Duodenal mucosa (tissue), 2 donors: ENCODE data around the gene RPS6KB1.
A peak's percentile ranks its signal among the peaks of the same experiment; 100 is the strongest.
"Not testable (repeated sequence)": the region's sequence is repeated elsewhere in the genome, so short reads cannot be mapped to it uniquely, and the experiment has no call there.

ENCODE experiments used
- H3K27ac ChIP-seq: one replicate; pipeline ENCODE4 v1.7.0; 2013; ENCODE audit warnings: low read depth, low read length
- H3K27me3 ChIP-seq, 2 donors: one replicate each; pipeline ENCODE4 v1.7.0; 2013; ENCODE audit warnings: low read length in 2 of 2, control low read depth in 1 of 2; ENCODE audit not compliant: insufficient read depth in 2 of 2, control insufficient read depth in 1 of 2
- H3K36me3 ChIP-seq, 2 donors: one replicate each; pipeline ENCODE4 v1.7.0; 2013; ENCODE audit warnings: low read length in 2 of 2, control low read depth in 1 of 2; ENCODE audit not compliant: insufficient read depth in 2 of 2, control insufficient read depth in 1 of 2
- H3K4me1 ChIP-seq, 2 donors: one replicate each; pipeline ENCODE4 v1.7.0; 2013; ENCODE audit warnings: low read length in 2 of 2, control low read depth in 1 of 2; ENCODE audit not compliant: insufficient read depth in 2 of 2, control insufficient read depth in 1 of 2
- H3K4me3 ChIP-seq, 2 donors: one replicate each; pipeline ENCODE4 v1.7.0; 2013; ENCODE audit warnings: low read length in 2 of 2, low read depth in 1 of 2
- H3K9ac ChIP-seq, 2 donors: one replicate each; pipeline ENCODE4 v1.7.0; 2013; ENCODE audit warnings: low read length in 2 of 2, low read depth in 1 of 2
- H3K9me3 ChIP-seq, 2 donors: one replicate each; pipeline ENCODE4 v1.7.0; 2013; ENCODE audit warnings: low read length in 2 of 2, control low read depth in 1 of 2; ENCODE audit not compliant: control insufficient read depth in 1 of 2

The RPS6KB1 gene

GRCh38 chr17:59933317-59933716 is 40.4 kb downstream of the RPS6KB1 start:
- not testable (repeated sequence) for H3K27me3 ChIP-seq, H3K9ac ChIP-seq, H3K4me1 ChIP-seq, H3K27ac ChIP-seq, H3K4me3 ChIP-seq, H3K9me3 ChIP-seq
- H3K36me3 ChIP-seq: peaks cover 12 to 53% of the 10 kb centered on the region in 2 donors

- H3K27me3 ChIP-seq, H3K27ac ChIP-seq, H3K4me1 ChIP-seq, H3K9ac ChIP-seq, H3K9me3 ChIP-seq, H3K4me3 ChIP-seq: not testable (repeated sequence)
- H3K36me3 ChIP-seq: peaks cover 11 to 48% of the 10 kb centered on the region in 2 donors
Observed at GRCh38 chr17:59940697-59941096, 47.8 kb downstream of the RPS6KB1 start.

GRCh38 chr17:59941131-59941530 is 48.2 kb downstream of the RPS6KB1 start:
- Histone ChIP-seq H3K36me3 (peaks cover 11 to 48% of the 10 kb centered on the region in 2 donors), H3K4me1 (no peaks in the 10 kb centered on the region), H3K27me3 (no peaks in the 10 kb centered on the region), H3K9ac (no peak overlapping the region), H3K4me3 (no peak overlapping the region), H3K27ac (no peak overlapping the region), H3K9me3 (no peaks in the 10 kb centered on the region)

DNA sequence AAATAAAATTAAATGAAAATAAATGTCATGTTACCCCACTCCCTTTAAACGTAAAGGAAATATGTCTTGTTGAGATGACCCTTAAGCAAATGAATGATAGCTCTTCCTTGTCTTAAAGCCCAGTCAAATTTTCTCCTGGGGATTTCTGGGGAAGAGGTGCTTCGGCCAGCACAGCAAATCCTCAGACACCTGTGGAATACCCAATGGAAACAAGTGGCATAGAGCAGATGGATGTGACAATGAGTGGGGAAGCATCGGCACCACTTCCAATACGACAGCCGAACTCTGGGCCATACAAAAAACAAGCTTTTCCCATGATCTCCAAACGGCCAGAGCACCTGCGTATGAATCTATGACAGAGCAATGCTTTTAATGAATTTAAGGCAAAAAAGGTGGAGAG is 53.5 kb downstream of the RPS6KB1 start:
- H3K9me3 ChIP-seq, H3K27ac ChIP-seq, H3K9ac ChIP-seq, H3K4me1 ChIP-seq, H3K4me3 ChIP-seq, H3K27me3 ChIP-seq: not testable (repeated sequence)
- H3K36me3 ChIP-seq: peaks cover 5 to 40% of the 10 kb centered on the region in 2 donors

DNA sequence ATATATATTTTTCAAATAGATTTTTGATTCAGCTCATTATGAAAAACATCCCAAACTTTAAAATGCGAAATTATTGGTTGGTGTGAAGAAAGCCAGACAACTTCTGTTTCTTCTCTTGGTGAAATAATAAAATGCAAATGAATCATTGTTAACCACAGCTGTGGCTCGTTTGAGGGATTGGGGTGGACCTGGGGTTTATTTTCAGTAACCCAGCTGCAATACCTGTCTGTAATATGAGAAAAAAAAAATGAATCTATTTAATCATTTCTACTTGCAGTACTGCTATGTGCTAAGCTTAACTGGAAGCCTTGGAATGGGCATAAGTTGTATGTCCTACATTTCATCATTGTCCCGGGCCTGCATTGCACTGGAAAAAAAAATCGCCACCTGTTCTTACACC is 54.4 kb downstream of the RPS6KB1 start:
- not testable (repeated sequence) for H3K4me1 ChIP-seq, H3K27me3 ChIP-seq, H3K27ac ChIP-seq, H3K9ac ChIP-seq, H3K9me3 ChIP-seq, H3K4me3 ChIP-seq
- peaks cover 5 to 35% of the 10 kb centered on the region in 2 donors for H3K36me3 ChIP-seq

- no peak overlapping the region for H3K4me3 ChIP-seq
- H3K27ac ChIP-seq: no peak overlapping the region
- no peaks in the 10 kb centered on the region for H3K4me1 ChIP-seq
- H3K27me3 ChIP-seq: no peaks in the 10 kb centered on the region
- H3K9ac ChIP-seq: no peak overlapping the region
- peaks cover 5 to 28% of the 10 kb centered on the region in 2 donors for H3K36me3 ChIP-seq
- no peaks in the 10 kb centered on the region for H3K9me3 ChIP-seq
Observed at GRCh38 chr17:59950049-59950448, 57.1 kb downstream of the RPS6KB1 start.

DNA sequence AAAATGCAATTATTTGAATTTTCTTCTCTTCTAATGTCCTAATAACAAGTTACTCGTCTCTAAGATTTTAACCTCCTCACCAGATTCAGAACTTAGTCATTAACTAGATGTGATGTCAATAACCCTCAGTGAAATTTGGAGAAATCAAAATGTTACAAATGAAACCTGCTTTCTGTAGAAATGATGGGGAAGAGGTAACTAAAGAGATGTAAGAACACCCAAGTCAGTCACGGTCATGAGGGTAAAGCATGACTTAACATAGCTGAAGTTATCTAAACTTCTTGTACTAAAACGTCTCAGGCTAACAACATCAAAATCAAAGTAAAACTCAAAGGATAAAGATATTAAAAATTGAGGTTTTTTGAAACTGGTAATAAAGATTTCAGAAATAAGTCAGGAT is 61.9 kb downstream of the RPS6KB1 start:
- H3K36me3 ChIP-seq: peaks cover 0 to 14% of the 10 kb centered on the region in 2 donors
- no peak overlapping the region for H3K4me3 ChIP-seq
- no peaks in the 10 kb centered on the region for H3K9me3 ChIP-seq
- no peaks in the 10 kb centered on the region for H3K4me1 ChIP-seq
- no peaks in the 10 kb centered on the region for H3K27me3 ChIP-seq
- no peak overlapping the region for H3K9ac ChIP-seq
- H3K27ac ChIP-seq: no peak overlapping the region

DNA sequence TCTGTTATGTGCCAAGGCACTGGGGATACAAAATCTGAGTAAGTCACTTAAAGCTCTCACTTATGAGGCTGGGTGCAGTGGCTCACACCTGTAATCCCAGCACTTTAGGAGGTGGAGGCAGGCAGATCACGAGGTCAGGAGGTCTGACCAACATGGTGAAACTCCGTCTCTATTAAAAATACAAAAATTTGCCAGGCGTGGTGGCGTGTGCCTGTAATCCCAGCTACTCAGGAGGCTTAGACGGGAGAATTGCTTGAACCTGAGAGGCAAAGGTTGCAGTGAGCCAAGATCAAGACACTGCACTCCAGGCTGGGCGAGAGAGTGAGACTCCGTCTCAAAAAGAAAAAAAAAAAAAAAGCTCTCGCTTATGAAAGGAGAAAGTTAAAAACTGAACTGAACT is 66.7 kb downstream of the RPS6KB1 start:
- H3K9me3 ChIP-seq, H3K4me3 ChIP-seq, H3K27ac ChIP-seq: not testable (repeated sequence)

DNA sequence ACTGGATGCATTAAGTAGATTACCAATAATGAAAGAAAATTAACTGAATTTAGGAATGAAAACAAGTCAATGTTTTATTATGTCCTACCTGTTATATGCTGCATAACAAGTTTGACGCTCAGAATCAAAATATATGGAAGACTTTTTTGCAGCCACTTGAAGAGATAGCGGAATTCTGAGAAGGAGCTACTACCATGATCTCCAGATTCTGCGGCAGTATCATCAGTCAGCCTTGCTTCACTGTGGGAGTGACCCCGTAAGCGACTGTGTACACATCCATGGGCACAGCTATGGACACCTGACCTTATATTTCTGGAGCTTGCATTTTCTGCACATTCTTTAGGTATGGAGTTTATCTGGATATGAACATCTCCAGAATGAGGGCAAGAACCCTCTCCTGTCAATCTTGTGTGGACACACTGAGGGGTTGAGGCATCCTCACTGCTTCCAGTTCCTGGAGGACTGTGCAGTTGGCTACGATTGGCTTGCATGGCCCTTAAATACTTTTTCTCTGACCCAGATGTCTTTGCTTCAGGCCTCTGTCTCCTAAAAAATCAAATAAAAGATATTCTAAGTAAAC is 69.9 kb downstream of the RPS6KB1 start:
- peaks cover 10 to 12% of the 10 kb centered on the region in 2 donors for H3K4me1 ChIP-seq
- H3K4me3 ChIP-seq: peak overlapping the region; percentile 79 to 88
- H3K27ac ChIP-seq: no peak overlapping the region
- H3K27me3 ChIP-seq: no peaks in the 10 kb centered on the region
- no peaks in the 10 kb centered on the region for H3K9me3 ChIP-seq
- H3K9ac ChIP-seq: no peak overlapping the region
- no peaks in the 10 kb centered on the region for H3K36me3 ChIP-seq

More for the DNA sequence above, 66.7 kb downstream of the RPS6KB1 start:
- not testable (repeated sequence) for H3K27me3 ChIP-seq, H3K36me3 ChIP-seq, H3K9ac ChIP-seq
- H3K4me1 ChIP-seq: peaks cover 10 to 12% of the 10 kb centered on the region in 2 donors

- H3K36me3 ChIP-seq: no peaks in the 10 kb centered on the region
- no peaks in the 10 kb centered on the region for H3K27me3 ChIP-seq
- H3K27ac ChIP-seq: peak overlapping the region; percentile 88
- H3K4me3 ChIP-seq: peak overlapping the region; percentile 79 to 88
- H3K4me1 ChIP-seq: peaks cover 10 to 12% of the 10 kb centered on the region in 2 donors
- peak overlapping the region; percentile 74 to 94 for H3K9ac ChIP-seq
- H3K9me3 ChIP-seq: no peaks in the 10 kb centered on the region
Observed at GRCh38 chr17:59963738-59964481, 71.0 kb downstream of the RPS6KB1 start.
